Transverse colon (tissue), 4 donors: ENCODE data around the gene CCDC88C. TPM values are rescaled to one million over a fixed set of nuclear protein-coding genes. Genes with fewer than 3 reads are reported as not detected.

ENCODE experiments used
- DNase-seq: peaks from one replicate; pipeline ENCODE4 v3.0.0-alpha.2; 2019
- H3K27ac ChIP-seq, 4 donors: fragments of 200-600 bp; sonication (generic); 2 replicates each; pipeline ENCODE4 v1.5.1; 2016 to 2018; ENCODE audit warnings: inconsistent platforms in 4 of 4
- H3K27me3 ChIP-seq: fragments of 200-600 bp; sonication (generic); 2 replicates; pipeline ENCODE4 v1.5.1; 2017; ENCODE audit warnings: inconsistent platforms
- H3K36me3 ChIP-seq, 4 donors: fragments of 200-600 bp; sonication (generic); 2 replicates each; pipeline ENCODE4 v1.5.1; 2017 to 2019; ENCODE audit warnings: inconsistent platforms in 4 of 4
- H3K4me1 ChIP-seq, 4 donors: fragments of 200-600 bp; sonication (generic); 2 replicates each; pipeline ENCODE4 v1.5.1; 2017 to 2020; ENCODE audit warnings: inconsistent platforms in 4 of 4
- H3K4me3 ChIP-seq, 4 donors: fragments of 200-600 bp; sonication (generic); 1 replicate in 1 of 4; 2 replicates in 3 of 4; pipeline versions ENCODE4 v1.5.1 to v1.6.1; 2017 to 2019; ENCODE audit warnings: inconsistent platforms in 4 of 4
- H3K9me3 ChIP-seq, 2 donors: fragments of 200-600 bp; sonication (generic); 2 replicates each; pipeline ENCODE4 v1.5.1; 2017 to 2019; ENCODE audit warnings: inconsistent platforms in 2 of 2
- EP300 ChIP-seq: sonication (generic); formaldehyde crosslinking; IDR thresholded peaks from one replicate; pipeline ENCODE4 v1.6.1; 2017; ENCODE audit warnings: antibody characterized with exemption, low read depth
- POLR2A ChIP-seq: fragments of 450-650 bp; IDR thresholded peaks from one replicate; pipeline ENCODE4 v1.6.1; 2016; ENCODE audit warnings: antibody characterized with exemption, mild to moderate bottlenecking, moderate library complexity
- POLR2AphosphoS5 ChIP-seq, 3 donors: sonication (generic); formaldehyde crosslinking; IDR thresholded peaks; one replicate each; pipeline ENCODE4 v1.6.1; 2016; ENCODE audit warnings: antibody characterized with exemption in 3 of 3
- WGBS, 2 donors: methylation state at CpG; one replicate each; pipeline ENCODE4 v1.1.5; 2018; ENCODE audit warnings: low coverage in 1 of 2; 5-methylcytosine and 5-hydroxymethylcytosine counted together
- in situ Hi-C, 4 donors: fragments of 200-750 bp; cut with MboI; loops; one replicate each; pipeline versions ENCODE4 v1.15.0 to v1.15.1; 2017; ENCODE audit warnings: low sequenced_read_pairs in 3 of 4, low pct_ligation_motif_present in 1 of 4, low pct_unique_long_range_greater_than_20kb in 1 of 4
- intact Hi-C: fragments of 100-400 bp; cut with DNase I; formaldehyde crosslinking; loops from one replicate; pipeline ENCODE4 v1.15.1; 2023; ENCODE audit warnings: low total_unique reads
- total RNA-seq, 4 donors: library from RNA; depleted of rRNA; stranded (reverse); fragments of >200 nt; gene quantifications; one replicate each; pipeline ENCODE4 v1.1.0, GENCODE V29; 2016
- TF ChIP-seq, protein P1 (sequence below), 5 experiments: fragments of 200-600 bp in 3 of 5; fragments of 450-650 bp in 2 of 5; sonication (generic) in 3 of 5; IDR thresholded peaks; 1 replicate in 2 of 5; 2 replicates in 3 of 5; pipeline ENCODE4 v1.5.1; 2016 to 2017; ENCODE audit warnings: antibody characterized with exemption in 5 of 5, inconsistent platforms in 3 of 5, mild to moderate bottlenecking in 2 of 5, moderate library complexity in 1 of 5

Gene CCDC88C
- total RNA-seq, 4 donors from 2014 or later, result 29.5 to 171 (median 60.3) TPM

DNA sequence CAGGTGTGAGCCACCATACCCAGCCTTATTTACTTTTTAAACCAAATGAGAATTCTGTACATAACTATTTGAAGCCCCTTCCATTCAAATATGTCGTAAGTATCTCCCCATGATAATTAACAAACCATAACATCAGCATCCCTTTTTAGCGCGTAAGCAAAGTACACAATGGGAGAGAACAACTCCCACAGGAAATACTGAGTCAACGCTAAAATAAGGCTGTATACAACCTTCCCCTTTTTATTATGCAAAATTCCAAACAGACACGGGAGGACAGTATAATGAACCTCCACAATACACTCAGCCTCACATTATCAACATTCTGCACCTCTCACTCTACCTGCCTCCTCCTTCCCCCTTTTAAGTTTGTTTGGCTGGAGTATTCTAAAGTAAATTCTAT is 73.5 kb downstream of the CCDC88C start:
- 54 to 63% methylated on average over 5 of the region's 5 CpGs for WGBS, 2 donors
- Histone ChIP-seq H3K9me3 (no peaks in the 10 kb centered on the region), H3K36me3 (peaks cover 0 to under 1% (median 0%) of the 10 kb centered on the region in 4 donors), H3K27me3 (no peaks in the 10 kb centered on the region), H3K4me1 (peaks cover 0 to 12% (median under 1%) of the 10 kb centered on the region in 4 donors), H3K27ac (no peak overlapping the region), H3K4me3 (no peak overlapping the region)
- in situ Hi-C loops (no loop called here), intact Hi-C loops (no loop called here)
- no peak for DNase-seq
- TF ChIP-seq, protein P1, sequence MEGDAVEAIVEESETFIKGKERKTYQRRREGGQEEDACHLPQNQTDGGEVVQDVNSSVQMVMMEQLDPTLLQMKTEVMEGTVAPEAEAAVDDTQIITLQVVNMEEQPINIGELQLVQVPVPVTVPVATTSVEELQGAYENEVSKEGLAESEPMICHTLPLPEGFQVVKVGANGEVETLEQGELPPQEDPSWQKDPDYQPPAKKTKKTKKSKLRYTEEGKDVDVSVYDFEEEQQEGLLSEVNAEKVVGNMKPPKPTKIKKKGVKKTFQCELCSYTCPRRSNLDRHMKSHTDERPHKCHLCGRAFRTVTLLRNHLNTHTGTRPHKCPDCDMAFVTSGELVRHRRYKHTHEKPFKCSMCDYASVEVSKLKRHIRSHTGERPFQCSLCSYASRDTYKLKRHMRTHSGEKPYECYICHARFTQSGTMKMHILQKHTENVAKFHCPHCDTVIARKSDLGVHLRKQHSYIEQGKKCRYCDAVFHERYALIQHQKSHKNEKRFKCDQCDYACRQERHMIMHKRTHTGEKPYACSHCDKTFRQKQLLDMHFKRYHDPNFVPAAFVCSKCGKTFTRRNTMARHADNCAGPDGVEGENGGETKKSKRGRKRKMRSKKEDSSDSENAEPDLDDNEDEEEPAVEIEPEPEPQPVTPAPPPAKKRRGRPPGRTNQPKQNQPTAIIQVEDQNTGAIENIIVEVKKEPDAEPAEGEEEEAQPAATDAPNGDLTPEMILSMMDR (IDR thresholded peaks at IDR 0.05), result no peak
- TF ChIP-seq POLR2AphosphoS5 (IDR thresholded peaks at IDR 0.05), result no peak
- TF ChIP-seq POLR2A, result no peak
- no peak for TF ChIP-seq EP300

DNA sequence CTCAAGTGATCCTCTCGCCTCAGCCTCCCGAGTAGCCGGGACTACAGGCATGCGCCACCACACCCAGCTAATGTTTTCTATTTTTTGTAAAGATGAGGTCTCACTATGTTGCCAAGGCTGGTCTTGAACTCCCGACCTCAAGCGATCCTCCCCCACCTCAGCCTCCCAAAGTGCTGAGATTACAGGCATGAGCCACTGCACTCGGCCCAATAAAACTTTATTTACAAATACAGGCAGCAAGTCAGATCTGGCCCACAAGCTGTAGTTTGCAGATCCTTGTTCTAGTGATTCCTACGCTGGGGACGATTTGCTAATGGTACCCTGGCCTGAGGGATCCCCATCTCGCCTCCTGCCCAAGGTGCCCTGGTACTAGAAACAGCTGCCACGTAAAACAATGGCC is 74.6 kb downstream of the CCDC88C start:
- in situ Hi-C loops, result no loop called here
- DNase-seq, result no peak
- H3K4me3 ChIP-seq, result no peak overlapping the region
- WGBS, 2 donors, result 90 to 96% methylated on average over 2 to 11 of the region's 11 CpGs
- peaks cover 0 to 5% (median 0%) of the 10 kb centered on the region in 4 donors for H3K4me1 ChIP-seq
- no peaks in the 10 kb centered on the region for H3K27me3 ChIP-seq
- H3K27ac ChIP-seq, result no peak overlapping the region
- H3K9me3 ChIP-seq, result no peaks in the 10 kb centered on the region
- peaks cover 0 to 6% (median 2%) of the 10 kb centered on the region in 4 donors for H3K36me3 ChIP-seq
- intact Hi-C loops, result no loop called here
- TF ChIP-seq, protein P1 (IDR thresholded peaks at IDR 0.05), result no peak
- TF ChIP-seq POLR2AphosphoS5 (IDR thresholded peaks at IDR 0.05) (no peak), EP300 (no peak), POLR2A (no peak)

DNA sequence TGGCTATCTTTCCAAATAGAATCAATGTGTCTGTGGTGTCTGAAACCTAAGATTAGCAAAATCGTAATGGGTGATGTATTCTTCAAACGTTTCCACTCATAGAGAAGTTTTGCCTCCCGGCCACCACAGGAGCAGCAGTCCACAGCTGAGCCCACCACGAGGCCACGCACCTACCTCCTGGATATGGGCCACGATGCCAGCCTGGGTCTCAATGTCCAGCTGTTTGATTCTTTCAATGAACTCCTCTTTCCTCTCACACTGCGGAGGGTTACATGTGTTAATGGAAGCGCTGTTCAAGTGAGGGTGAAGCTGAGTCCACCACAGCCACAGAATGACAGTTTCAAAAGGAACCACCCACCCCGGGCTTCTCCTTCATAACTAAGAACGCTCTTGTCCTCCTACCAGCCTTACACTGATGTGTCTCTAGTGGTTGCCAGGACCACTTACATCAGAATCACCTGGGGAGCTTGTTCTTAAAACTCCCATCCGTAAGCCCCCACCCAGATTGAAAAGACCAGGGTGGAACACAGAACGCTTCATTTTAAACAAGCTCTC is 75.3 kb downstream of the CCDC88C start:
- Histone ChIP-seq H3K4me3 (no peak overlapping the region), H3K4me1 (peaks cover 0 to 5% (median 0%) of the 10 kb centered on the region in 4 donors), H3K27me3 (no peaks in the 10 kb centered on the region), H3K27ac (no peak overlapping the region), H3K36me3 (peaks cover 0 to 7% (median 3%) of the 10 kb centered on the region in 4 donors), H3K9me3 (no peaks in the 10 kb centered on the region)
- WGBS, 2 donors, result 86 to 100% methylated on average over 1 to 12 of the region's 12 CpGs
- TF ChIP-seq POLR2A, result no peak
- no peak for TF ChIP-seq POLR2AphosphoS5 (IDR thresholded peaks at IDR 0.05)
- TF ChIP-seq, protein P1 (IDR thresholded peaks at IDR 0.05), result no peak
- TF ChIP-seq EP300, result no peak
- intact Hi-C loops (no loop called here), in situ Hi-C loops (no loop called here)
- no peak for DNase-seq

DNA sequence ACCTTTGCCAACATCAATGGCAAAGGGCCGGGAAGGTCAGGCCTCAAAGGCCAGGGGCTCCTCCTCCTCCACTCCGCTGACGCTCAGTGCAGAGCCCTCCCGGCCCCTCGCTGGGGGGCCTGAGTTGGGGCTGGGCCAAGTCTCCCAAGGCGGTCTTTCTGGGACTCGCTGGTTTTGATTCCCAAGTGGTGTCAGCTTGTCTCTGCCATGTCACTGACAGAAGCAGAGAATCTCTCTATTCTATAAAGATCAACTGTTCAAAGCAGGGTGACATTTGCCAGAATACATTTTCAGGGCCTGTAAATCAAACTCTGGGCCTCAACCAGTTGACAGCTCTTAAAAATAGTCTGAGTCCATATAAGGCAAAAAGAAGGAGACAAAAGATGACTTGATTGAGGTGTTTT is 75.9 kb downstream of the CCDC88C start:
- intact Hi-C loops (no loop called here), in situ Hi-C loops (no loop called here)
- Histone ChIP-seq H3K36me3 (peaks cover 0 to 7% (median 3%) of the 10 kb centered on the region in 4 donors), H3K4me1 (peaks cover 0 to 4% (median 0%) of the 10 kb centered on the region in 4 donors), H3K4me3 (no peak overlapping the region), H3K9me3 (no peaks in the 10 kb centered on the region), H3K27ac (no peak overlapping the region), H3K27me3 (no peaks in the 10 kb centered on the region)
- TF ChIP-seq POLR2AphosphoS5 (IDR thresholded peaks at IDR 0.05) (no peak), POLR2A (no peak), EP300 (no peak)
- TF ChIP-seq, protein P1 (IDR thresholded peaks at IDR 0.05), result no peak
- WGBS, 2 donors, result 89% methylated on average over 7 of the region's 7 CpGs; no CpG with 5 or more reads in 1 of the 2 donors
- no peak for DNase-seq
